Myocyte (in vitro differentiated cells): ENCODE data around the gene TIGIT. TPM values are rescaled to one million over a fixed set of nuclear protein-coding genes. Genes with fewer than 3 reads are reported as not detected.
"Not testable (repeated sequence)": the region's sequence is repeated elsewhere in the genome, so short reads cannot be mapped to it uniquely, and the experiment has no call there.

Source experiments
- DNase-seq: peaks from one replicate; pipeline ENCODE4 v3.0.0-alpha.2; 2012; ENCODE audit warnings: low read depth
- polyA plus RNA-seq: library from polyadenylated mRNA; unstranded; fragments of >200 nt; gene quantifications from one replicate; pipeline ENCODE4 v1.2.1, GENCODE V29; 2012; ENCODE audit warnings: missing spikeins
- total RNA-seq: library from RNA; depleted of rRNA; stranded (reverse); fragments of >200 nt; gene quantifications from 2 replicates; pipeline ENCODE4 v1.2.3, GENCODE V29; 2014

TIGIT gene
- total RNA-seq = not detected in 2 replicates
- 0.05 TPM for polyA plus RNA-seq

DNA sequence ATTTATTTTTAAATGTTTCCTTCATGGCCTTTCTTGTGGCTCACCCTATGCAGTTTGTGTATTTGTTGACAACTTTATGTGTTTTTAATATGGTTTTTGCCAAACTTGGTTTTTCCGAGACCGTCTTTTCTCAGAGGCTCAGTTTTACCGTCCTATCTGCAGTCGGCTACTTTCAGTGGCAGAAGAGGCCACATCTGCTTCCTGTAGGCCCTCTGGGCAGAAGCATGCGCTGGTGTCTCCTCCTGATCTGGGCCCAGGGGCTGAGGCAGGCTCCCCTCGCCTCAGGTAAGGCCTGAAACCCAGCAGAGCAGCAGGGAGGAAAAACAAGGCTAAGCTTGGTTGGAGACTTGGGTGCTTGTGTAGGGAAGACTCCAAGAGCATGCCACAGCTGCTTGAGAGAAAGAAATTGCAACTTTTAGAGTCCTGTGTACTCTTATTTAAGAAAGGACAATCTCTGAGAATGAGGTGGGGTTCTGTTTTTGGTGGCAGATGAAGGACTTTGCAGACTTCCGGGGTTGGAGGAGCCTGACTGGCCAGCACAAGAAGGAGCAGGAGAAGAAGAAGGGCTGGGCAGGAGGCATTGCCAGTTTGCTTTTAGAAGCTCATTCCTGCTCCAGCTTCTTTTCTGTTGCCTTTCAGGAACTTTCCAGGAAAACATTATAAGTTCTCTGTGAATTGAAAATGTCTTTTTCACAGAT is at the start of gene TIGIT:
Gene TIGIT, plus strand, starts transcription at position 191 of the 698 bp plus-strand sequence. Its CDS starts 34 bp downstream, at position 225.
- no peak for DNase-seq

- DNase-seq = no peak
These were observed 40.9 kb upstream of the TIGIT start for GRCh38 chr3:114252954-114253353.

DNA sequence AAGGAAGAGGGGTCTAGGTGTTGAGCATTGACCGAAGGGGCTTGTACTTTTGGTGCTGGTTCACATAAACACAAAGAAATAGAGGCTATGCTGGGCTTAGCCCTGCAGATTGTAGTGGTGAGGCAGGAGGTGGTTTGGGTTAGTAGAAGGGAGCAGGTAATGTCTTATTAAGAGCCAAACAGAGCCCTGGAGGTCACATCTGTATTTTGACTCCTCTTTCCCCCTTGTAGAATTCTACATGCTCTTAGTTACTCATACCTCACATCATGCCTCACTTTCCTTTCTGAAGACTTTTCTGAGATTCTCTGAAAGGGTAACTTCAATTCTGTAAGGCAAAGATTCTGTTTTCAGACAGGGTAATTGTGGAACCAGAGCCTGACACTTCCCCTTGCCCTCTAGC is 40.3 kb upstream of the TIGIT start:
- DNase-seq = no peak

DNA sequence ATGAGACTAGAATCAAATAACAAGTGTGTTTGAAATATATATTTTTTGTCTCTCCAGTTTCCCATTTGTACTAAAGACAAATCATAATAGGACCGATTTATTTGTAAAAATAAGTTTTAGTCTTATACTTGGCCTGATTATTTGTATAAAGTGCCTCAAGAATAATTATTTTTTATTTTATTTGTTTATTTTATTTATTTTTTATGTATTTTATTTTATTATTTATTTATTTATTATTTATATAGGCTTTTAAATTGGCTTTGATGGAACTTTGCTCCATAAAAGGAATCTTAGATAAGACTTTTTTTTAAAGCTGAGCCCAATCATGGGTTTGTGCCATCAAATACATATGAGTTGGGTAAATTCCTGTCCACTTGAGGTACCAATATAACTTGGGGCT is 34.3 kb upstream of the TIGIT start:
- no peak for DNase-seq

GRCh38 chr3:114260152-114260551 is 33.7 kb upstream of the TIGIT start:
- DNase-seq = no peak

DNA sequence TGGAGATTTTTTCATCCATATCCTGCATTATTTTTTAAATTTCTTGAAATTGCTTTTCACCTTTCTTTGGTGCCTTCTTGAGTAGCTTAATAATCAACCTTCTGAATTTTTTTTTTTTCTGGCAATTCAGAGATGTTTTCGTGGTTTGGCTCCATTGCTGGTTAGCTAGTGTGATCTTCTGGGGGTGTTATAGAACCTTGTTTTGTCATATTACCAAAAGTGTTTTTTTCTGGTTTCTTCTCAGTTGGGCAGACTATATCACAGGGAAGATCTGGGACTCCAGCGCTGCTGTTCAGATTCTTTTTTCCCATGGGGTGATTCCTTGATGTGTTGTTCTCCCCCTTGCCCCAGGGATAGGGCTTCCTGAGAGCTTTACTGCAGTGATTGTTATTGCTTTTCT is 23.8 kb upstream of the TIGIT start:
- no peak for DNase-seq

- DNase-seq = no peak
These were observed 21.6 kb upstream of the TIGIT start for GRCh38 chr3:114272271-114272670.

- peak; percentile 60 for DNase-seq
These were observed 18.9 kb upstream of the TIGIT start for GRCh38 chr3:114274929-114275328.

- DNase-seq = not testable (repeated sequence)
These were observed 17.0 kb upstream of the TIGIT start for GRCh38 chr3:114276856-114277255.

GRCh38 chr3:114284644-114285043 is 9.2 kb upstream of the TIGIT start:
- DNase-seq = no peak

DNA sequence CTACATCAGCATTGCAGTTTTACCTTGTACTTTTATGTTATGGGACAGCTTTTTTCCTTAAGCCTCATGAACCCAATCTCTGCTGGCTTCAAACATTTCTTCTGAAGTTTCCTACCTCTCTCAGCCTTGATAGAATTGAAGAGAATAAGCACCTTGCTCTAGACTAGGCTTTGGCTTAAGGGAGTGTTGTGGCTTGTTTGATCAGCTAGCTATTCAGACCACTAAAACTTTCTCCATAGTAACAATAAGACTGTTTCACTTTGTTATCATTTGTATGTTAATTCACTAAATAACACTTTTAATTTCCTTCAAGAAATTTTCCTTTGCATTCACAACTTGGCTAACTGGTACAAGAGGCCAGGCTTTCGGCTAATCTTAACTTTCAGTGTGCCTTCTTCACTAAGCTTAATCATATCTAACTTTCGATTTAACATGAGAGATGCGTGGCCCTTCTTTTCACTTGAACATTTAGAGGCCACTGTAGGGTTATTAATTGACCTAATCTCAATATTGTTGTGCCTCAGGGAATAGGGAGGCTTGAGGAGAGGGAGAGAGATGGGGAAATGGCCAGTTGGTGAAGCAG is 8.1 kb upstream of the TIGIT start:
- DNase-seq = no peak

DNA sequence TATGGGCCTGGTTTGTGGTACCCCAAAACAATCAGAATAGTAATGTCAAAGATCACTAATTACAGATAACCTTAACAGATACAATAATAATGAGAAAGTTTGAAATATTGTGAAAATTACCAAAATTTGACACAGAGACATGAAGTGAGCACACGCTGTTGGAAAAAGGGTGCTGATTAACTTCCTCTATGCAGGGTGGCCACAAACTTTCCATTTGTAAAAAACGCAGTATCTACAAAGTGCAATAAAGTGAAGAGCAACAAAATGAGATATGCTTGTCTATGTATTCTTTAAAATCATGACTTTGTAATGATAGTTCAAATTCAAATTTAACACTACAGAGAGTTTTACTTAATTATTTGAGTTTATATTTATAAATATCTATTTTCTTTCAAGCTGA is 7.6 kb upstream of the TIGIT start:
- DNase-seq = no peak

DNA sequence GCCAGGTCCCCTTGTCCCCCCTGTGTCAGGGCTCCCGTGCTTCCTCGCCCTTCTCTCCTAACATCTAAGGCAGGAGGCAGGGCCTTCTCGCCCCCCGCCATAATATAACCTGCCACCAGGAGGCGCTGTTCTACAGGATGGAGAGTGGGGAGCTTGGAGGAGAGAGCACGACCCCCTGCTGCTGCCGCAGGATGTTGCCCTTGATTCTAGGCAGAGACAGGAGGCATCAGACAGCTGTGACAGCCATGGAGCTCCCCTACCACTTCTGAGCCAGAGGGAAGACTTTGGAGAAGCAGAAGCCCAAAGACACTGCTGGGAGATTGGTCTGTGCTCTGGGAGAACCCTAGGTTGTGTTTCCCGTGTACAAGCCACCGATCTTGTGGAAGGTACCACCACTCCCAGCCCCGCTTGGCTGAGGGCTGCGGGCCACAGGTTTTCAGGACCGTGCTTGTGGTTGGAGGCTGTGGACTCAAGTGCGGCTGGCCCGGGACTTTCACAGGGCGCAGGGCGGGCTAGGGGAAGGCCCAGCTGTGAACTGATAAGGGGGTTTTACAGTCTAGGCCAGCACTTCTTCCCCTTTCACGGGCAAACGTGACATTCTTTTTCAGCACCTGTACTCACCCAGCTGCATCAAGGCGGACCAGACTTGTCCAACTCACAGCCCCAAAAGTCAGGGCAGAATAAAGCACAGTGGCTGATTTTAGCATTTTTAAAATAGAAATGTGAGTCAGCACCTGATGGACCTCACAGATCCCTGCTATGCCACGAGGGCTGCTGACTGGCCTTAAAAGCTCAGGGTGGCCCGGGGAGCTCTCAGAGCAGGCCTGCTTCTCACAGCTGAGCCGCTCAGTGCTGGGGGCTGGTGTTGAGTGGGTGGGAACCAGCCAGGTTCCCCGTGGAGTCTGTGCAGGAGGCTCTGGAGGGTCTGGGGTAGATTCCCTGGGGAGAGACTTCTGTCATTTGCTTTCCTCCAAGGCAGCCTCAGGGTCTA is 2.6 kb upstream of the TIGIT start:
- DNase-seq = peak; percentile 68

DNA sequence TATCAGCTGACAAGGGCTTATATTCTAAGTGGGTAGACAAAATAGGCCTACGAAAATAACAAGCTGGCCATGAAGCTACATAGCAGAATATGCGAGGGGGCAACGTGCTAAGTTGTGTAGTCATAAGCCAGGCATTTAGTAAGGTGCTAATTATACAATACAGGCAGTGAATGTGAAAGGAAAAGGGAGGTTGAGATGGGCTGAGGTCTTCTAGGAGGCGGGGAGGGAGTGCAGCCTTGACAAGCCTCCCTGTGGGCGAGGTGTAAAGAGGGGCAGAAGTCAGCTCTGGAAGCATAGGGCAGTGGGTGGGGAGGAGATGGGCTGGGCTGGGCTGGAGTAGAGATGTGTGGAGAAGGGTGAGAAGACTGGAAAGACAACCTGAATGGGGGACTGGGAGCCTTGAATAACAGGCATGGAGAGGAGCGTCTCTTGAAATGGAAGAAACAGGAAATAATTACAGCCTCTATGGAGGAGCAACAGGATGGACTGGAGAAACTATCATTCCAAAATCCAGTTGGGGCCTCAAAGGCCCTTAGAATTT is 1.2 kb downstream of the TIGIT start:
- DNase-seq = no peak

- DNase-seq = no peak
These were observed 2.1 kb downstream of the TIGIT start for GRCh38 chr3:114295946-114296345.

- DNase-seq = peak; percentile 33
These were observed 5.6 kb downstream of the TIGIT start for GRCh38 chr3:114299421-114299820.

- DNase-seq = no peak
These were observed 6.3 kb downstream of the TIGIT start for GRCh38 chr3:114299941-114300624.

DNA sequence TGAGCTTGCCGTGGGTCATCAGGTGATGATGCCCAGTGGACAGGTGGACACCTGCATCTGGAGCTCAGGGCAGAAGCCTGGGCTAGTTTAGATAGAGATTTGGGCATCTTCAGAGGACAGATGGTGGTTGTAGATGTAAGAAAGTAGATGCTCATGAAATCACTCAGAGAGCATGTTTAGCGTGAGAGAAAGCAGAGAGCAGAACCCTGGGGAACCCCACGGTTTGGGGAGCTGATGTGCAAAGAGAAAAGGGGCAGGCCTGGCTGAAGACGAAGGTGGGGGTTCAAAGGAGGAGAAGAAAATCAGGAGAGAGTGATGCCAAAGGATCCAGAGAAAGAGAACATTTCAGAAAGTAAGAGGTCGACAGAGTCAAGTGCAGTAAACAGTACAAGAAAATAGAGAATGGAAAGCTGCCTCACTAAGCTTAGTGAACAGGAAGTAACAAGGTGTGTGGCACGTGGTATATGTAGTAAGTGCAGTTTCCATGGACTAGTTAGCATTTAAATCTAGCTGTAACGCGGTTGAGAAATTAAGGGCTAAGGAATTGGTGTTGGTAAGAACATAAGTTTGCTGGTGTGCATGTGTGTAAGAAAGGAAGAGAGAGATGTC is 13.5 kb downstream of the TIGIT start:
- DNase-seq = no peak

DNA sequence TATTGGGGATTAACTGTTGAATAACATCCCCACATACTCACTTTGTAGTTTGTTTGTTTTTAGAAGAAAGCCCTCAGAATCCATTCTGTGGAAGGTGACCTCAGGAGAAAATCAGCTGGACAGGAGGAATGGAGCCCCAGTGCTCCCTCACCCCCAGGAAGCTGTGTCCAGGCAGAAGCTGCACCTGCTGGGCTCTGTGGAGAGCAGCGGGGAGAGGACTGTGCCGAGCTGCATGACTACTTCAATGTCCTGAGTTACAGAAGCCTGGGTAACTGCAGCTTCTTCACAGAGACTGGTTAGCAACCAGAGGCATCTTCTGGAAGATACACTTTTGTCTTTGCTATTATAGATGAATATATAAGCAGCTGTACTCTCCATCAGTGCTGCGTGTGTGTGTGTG is 14.0 kb downstream of the TIGIT start:
- no peak for DNase-seq

DNA sequence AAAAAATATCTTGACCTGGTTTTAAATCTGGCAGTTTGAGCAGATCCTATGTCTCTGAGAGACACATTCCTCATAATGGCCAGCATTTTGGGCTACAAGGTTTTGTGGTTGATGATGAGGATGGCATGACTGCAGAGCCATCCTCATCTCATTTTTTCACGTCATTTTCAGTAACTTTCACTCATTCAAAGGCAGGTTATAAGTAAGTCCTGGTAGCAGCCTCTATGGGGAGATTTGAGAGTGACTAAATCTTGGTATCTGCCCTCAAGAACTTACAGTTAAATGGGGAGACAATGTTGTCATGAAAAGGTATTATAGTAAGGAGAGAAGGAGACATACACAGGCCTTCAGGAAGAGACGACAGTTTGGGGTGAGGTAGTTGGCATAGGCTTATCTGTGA is 14.5 kb downstream of the TIGIT start:
- DNase-seq = no peak

- DNase-seq = no peak
These were observed 15.0 kb downstream of the TIGIT start for GRCh38 chr3:114308830-114309229.
